ENCODE results near the gene PTPRR. TPM values are rescaled to one million over a fixed set of nuclear protein-coding genes. Genes with fewer than 3 reads are reported as not detected.
"Not testable (repeated sequence)": the region's sequence is repeated elsewhere in the genome, so short reads cannot be mapped to it uniquely, and the experiment has no call there.

Gene PTPRR
- total RNA-seq, 2 donors from 2014 or later: 0.32 to 2.4 TPM

DNA sequence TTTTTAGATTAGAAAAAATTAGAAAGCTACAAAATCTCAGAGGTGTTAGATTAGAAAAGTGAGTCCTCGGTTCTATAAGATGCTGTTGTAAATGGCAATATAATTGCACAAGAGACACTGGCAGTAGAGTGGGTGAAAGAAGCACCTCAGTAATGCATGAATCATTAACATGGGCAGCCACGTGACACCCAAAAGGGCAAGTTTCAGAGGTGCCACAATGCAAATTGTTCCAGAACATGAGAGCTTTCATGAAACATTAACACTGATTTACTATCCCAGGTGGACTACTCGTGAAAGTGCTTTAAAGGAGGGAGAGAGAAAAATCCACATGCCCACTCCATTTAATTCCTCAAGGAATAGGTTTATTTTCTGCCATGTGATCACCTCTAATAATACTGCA is 108.4 kb downstream of the PTPRR start:
- 44% methylated on average over 3 of the region's 3 CpGs for WGBS
- intact Hi-C loops (cut with DNase I): no loop called here

DNA sequence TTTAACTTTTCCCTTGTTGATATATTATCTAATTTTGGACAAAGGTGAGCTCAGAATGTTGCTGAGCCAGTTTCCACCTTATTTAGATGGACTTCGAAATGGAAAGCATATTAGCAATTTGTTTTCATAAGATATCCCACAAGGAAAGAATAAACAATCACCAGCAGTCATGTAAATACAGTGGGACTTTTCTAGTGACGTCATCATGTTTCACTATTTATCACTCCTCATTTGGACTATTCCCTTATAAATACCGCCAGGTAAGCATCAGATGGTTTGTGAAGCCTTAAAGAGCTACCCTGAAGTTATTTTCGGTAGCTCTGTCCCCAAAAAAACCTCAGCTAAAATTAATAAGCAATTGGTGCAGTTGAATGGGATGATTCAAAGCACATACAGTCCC is 110.7 kb downstream of the PTPRR start:
- H3K27me3 ChIP-seq (replicated peaks; ENCODE audit: insufficient read depth): no peaks in the 10 kb centered on the region
- no peaks in the 10 kb centered on the region for H3K9me3 ChIP-seq
- H3K4me1 ChIP-seq (replicated peaks): no peaks in the 10 kb centered on the region
- no peak overlapping the region for H3K27ac ChIP-seq
- no peaks in the 10 kb centered on the region for H3K36me3 ChIP-seq
- WGBS: 70% methylated on average over 4 of the region's 4 CpGs
- intact Hi-C loops (cut with DNase I): no loop called here
- no peak for DNase-seq (ENCODE audit: low spot score)
- TF ChIP-seq POLR2A (IDR thresholded peaks at IDR 0.05): no peak
- TF ChIP-seq, protein P1, sequence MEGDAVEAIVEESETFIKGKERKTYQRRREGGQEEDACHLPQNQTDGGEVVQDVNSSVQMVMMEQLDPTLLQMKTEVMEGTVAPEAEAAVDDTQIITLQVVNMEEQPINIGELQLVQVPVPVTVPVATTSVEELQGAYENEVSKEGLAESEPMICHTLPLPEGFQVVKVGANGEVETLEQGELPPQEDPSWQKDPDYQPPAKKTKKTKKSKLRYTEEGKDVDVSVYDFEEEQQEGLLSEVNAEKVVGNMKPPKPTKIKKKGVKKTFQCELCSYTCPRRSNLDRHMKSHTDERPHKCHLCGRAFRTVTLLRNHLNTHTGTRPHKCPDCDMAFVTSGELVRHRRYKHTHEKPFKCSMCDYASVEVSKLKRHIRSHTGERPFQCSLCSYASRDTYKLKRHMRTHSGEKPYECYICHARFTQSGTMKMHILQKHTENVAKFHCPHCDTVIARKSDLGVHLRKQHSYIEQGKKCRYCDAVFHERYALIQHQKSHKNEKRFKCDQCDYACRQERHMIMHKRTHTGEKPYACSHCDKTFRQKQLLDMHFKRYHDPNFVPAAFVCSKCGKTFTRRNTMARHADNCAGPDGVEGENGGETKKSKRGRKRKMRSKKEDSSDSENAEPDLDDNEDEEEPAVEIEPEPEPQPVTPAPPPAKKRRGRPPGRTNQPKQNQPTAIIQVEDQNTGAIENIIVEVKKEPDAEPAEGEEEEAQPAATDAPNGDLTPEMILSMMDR (IDR thresholded peaks at IDR 0.05): no peak
- no peak for TF ChIP-seq POLR2AphosphoS5 (IDR thresholded peaks at IDR 0.05)
- no peak overlapping the region for H3K4me3 ChIP-seq

More for the DNA sequence above, 108.4 kb downstream of the PTPRR start:
- H3K27ac ChIP-seq: no peak overlapping the region
- H3K4me3 ChIP-seq: no peak overlapping the region
- TF ChIP-seq, protein P1 (IDR thresholded peaks at IDR 0.05): no peak
- TF ChIP-seq POLR2AphosphoS5 (IDR thresholded peaks at IDR 0.05) (no peak), POLR2A (IDR thresholded peaks at IDR 0.05) (no peak)
- DNase-seq (ENCODE audit: low spot score): no peak
- H3K4me1 ChIP-seq (replicated peaks): no peaks in the 10 kb centered on the region
- H3K36me3 ChIP-seq: no peaks in the 10 kb centered on the region
- no peaks in the 10 kb centered on the region for H3K9me3 ChIP-seq
- no peaks in the 10 kb centered on the region for H3K27me3 ChIP-seq (replicated peaks; ENCODE audit: insufficient read depth)

DNA sequence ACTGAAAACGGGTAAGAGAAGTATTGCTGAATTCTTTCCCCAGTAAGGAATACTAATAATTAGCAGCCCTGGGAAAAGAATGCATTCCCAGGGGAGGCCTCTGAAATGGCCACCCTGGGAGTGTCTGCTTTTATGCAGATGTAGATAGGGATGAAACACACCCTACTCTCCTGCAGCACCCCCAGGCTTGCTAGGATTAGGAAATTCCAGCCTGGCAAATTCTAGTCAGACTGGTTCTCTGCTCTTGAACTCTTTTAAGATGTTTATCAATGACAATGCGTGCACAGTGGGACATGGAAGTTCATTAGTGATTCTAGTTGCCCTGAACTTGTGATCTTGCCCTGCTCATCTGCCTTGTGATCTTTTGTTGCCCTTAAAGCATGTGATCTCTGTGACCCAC is 112.5 kb downstream of the PTPRR start:
- not testable (repeated sequence) for H3K4me1 ChIP-seq (replicated peaks)

DNA sequence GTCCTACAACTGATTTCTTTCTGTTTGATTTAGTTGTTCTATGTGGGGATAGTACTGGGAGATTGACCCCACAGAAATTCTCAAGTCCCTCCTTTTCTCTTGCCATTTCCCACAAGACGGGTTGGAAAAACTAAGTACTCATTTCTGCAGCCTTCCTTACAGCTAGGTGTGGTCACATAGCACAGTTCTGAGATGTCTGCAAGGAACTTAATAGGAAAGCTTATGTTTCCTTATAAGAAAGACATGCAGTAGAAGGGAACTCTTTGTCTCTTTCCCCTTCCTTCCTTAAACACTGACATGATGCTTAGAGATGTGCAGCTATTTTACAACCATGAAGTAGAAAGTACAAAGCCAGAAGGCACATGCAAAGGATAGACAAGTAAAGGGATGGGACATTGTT is 113.7 kb downstream of the PTPRR start:
- Histone ChIP-seq H3K27me3 (replicated peaks; ENCODE audit: insufficient read depth) (no peaks in the 10 kb centered on the region), H3K9me3 (no peaks in the 10 kb centered on the region), H3K4me1 (replicated peaks) (no peaks in the 10 kb centered on the region), H3K36me3 (no peaks in the 10 kb centered on the region), H3K4me3 (no peak overlapping the region), H3K27ac (no peak overlapping the region)
- WGBS: 86% methylated on average over 1 of the region's 1 CpG
- no peak for TF ChIP-seq POLR2A (IDR thresholded peaks at IDR 0.05)
- TF ChIP-seq POLR2AphosphoS5 (IDR thresholded peaks at IDR 0.05): no peak
- TF ChIP-seq, protein P1 (IDR thresholded peaks at IDR 0.05): no peak
- intact Hi-C loops (cut with DNase I): no loop called here
- DNase-seq (ENCODE audit: low spot score): no peak

More for the DNA sequence above, 112.5 kb downstream of the PTPRR start:
- WGBS: 37% methylated on average over 2 of the region's 2 CpGs
- H3K36me3 ChIP-seq; H3K4me3 ChIP-seq; H3K9me3 ChIP-seq; H3K27ac ChIP-seq; DNase-seq (ENCODE audit: low spot score); H3K27me3 ChIP-seq (replicated peaks; ENCODE audit: insufficient read depth); intact Hi-C loops (cut with DNase I): not testable (repeated sequence)

DNA sequence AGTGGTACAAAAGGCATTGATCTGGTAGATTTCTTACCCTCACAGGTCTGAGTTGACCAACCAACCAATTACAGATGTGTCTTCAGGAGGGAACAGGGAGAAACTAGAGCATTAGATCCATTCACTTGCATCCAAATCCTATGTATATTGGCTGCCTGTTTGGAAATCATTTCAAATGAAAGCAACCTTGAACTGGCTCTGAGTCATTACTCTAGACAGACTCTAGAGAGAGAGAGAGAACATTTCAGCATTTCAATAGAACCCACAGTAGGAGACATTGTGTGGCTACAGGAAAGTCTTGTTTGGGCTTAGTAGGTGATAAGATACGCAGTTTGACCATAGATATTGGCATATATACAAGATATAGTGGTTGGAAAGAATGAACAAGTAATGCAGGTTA is 114.5 kb downstream of the PTPRR start:
- no peak for DNase-seq (ENCODE audit: low spot score)
- 97% methylated on average over 1 of the region's 1 CpG for WGBS
- TF ChIP-seq, protein P1 (IDR thresholded peaks at IDR 0.05): no peak
- no peak for TF ChIP-seq POLR2A (IDR thresholded peaks at IDR 0.05)
- no peak for TF ChIP-seq POLR2AphosphoS5 (IDR thresholded peaks at IDR 0.05)
- Histone ChIP-seq H3K27ac (no peak overlapping the region), H3K4me3 (no peak overlapping the region), H3K4me1 (replicated peaks) (no peaks in the 10 kb centered on the region), H3K36me3 (no peaks in the 10 kb centered on the region), H3K9me3 (no peaks in the 10 kb centered on the region), H3K27me3 (replicated peaks; ENCODE audit: insufficient read depth) (no peaks in the 10 kb centered on the region)
- intact Hi-C loops (cut with DNase I): no loop called here

Measured in prostate gland (tissue), 2 donors.